NB4 (cell line): ENCODE measurements around the gene RBM20.

Source experiments
- DNase-seq: peaks from one replicate; pipeline ENCODE4 v3.0.0; 2010; ENCODE audit warnings: low read depth
- H3K4me3 ChIP-seq: one replicate; pipeline ENCODE4 v1.5.1; 2011; ENCODE audit warnings: mild to moderate bottlenecking, low read depth, low read length, moderate library complexity
- MYC ChIP-seq: IDR thresholded peaks from 2 replicates; pipeline ENCODE4 v1.6.1; 2011; ENCODE audit warnings: low read depth, low read length
- POLR2A ChIP-seq: IDR thresholded peaks from 2 replicates; pipeline ENCODE4 v1.6.1; 2011; ENCODE audit warnings: mild to moderate bottlenecking; ENCODE audit not compliant: insufficient read length; ENCODE audit errors: extremely low read depth
- TF ChIP-seq, protein P1 (sequence below): IDR thresholded peaks from 2 replicates; pipeline ENCODE4 v1.6.1; 2011; ENCODE audit warnings: low read depth, low read length
- TF ChIP-seq, protein P2 (sequence below): IDR thresholded peaks from one replicate; pipeline ENCODE4 v1.5.1; 2012; ENCODE audit warnings: low read depth, low read length

The RBM20 gene

DNA sequence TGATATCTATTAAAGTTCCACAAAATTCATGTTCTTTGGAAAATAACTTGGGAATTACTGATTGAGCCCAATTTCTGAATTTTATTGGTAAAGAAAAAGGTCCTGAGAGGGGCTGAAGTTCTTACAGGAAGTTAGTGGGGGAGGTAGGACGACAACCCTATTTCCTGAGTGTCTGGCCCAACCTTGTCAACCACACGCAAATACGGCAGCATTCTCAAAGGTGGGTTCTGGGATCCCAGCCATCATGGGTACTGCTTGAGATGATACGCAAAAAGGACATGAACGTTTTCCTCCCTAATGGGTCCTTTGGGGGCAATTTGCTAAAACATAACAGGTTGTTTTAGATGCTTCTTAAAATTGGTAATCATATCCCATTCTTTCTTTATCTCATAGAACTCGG is 224.8 kb downstream of the RBM20 start:
- peak; percentile 66 for DNase-seq
- H3K4me3 ChIP-seq = no peak overlapping the region
- TF ChIP-seq, protein P1, sequence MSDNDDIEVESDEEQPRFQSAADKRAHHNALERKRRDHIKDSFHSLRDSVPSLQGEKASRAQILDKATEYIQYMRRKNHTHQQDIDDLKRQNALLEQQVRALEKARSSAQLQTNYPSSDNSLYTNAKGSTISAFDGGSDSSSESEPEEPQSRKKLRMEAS = no peak
- TF ChIP-seq POLR2A (no peak), MYC (no peak)
- TF ChIP-seq, protein P2, sequence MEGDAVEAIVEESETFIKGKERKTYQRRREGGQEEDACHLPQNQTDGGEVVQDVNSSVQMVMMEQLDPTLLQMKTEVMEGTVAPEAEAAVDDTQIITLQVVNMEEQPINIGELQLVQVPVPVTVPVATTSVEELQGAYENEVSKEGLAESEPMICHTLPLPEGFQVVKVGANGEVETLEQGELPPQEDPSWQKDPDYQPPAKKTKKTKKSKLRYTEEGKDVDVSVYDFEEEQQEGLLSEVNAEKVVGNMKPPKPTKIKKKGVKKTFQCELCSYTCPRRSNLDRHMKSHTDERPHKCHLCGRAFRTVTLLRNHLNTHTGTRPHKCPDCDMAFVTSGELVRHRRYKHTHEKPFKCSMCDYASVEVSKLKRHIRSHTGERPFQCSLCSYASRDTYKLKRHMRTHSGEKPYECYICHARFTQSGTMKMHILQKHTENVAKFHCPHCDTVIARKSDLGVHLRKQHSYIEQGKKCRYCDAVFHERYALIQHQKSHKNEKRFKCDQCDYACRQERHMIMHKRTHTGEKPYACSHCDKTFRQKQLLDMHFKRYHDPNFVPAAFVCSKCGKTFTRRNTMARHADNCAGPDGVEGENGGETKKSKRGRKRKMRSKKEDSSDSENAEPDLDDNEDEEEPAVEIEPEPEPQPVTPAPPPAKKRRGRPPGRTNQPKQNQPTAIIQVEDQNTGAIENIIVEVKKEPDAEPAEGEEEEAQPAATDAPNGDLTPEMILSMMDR = no peak

DNA sequence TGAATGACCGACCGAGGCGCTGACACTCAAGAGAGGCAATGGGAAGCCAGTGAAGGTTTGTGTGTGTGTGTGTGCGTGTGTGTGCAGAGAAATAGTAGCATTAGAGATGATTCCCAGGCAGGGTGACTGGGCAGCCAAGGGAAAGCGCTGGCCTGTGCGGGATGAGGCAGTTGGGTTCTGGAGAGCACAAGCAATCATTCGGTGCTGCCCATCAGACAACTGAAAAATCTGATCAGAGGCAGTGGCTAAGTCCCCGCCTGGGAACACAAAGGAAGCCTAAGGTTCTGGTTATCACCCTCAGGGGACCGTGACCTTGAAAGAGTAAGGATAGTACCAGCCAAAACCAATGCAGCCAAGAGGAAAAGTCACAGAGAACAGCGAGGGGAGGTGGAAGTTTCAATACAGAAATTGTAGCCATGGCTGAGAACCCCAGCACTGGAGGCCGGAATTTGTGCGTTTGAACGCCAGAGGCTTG is 226.7 kb downstream of the RBM20 start:
- H3K4me3 ChIP-seq = peak overlapping the region; percentile 95
- DNase-seq = peak; percentile 62
- no peak for TF ChIP-seq POLR2A

DNA sequence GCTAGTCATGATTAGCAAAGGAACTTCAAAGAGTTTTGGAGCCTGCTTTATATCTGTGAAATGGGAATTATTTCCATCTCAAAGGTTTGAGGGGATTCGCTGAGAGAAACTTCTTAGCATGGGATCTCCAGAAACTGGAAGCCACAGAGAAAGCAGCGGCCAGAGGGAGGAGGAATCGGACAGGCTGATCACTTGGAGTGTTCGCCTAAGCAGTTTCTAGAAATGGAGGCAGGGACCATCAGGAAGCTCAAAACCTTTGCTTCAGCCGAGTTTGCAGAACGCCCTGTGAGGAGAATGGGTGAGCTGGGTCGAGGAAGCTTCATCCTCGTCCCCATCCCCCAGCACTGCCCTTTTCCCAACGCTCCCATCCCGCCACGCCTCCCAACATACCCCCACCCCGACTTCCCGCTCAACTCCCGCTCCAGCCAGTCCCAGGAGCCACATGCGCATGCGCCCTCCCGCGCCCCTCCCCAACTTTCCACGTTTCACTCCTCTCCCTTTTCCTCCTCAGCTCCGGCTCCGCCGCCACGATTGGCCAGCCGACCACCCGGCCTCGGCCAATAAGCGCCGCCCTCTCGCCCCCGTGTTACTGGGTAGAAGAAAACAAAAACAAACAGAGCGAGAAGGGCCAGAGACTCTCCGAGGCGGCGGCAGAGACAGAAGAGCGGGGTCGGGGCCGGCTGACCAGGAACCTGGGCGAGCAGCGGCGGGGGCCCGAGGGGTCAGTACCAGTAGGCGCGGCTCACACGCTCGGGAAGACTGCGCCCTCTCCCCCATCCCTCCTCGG is 227.4 kb downstream of the RBM20 start, which contains the start of gene PDCD4:
Gene PDCD4, plus strand, starts transcription at position 631 of the 787 bp plus-strand sequence. CDS start 4,100 bp downstream, outside the sequence.
- DNase-seq = peak; percentile 98
- TF ChIP-seq POLR2A = peak; percentile 94
- TF ChIP-seq, protein P1 = peak; percentile 76
- TF ChIP-seq, protein P2 = no peak
- peak; percentile 43; the same call in 1 of the 2 replicates for TF ChIP-seq MYC
- H3K4me3 ChIP-seq = peak within 1 kb of the TSS; percentile 95

DNA sequence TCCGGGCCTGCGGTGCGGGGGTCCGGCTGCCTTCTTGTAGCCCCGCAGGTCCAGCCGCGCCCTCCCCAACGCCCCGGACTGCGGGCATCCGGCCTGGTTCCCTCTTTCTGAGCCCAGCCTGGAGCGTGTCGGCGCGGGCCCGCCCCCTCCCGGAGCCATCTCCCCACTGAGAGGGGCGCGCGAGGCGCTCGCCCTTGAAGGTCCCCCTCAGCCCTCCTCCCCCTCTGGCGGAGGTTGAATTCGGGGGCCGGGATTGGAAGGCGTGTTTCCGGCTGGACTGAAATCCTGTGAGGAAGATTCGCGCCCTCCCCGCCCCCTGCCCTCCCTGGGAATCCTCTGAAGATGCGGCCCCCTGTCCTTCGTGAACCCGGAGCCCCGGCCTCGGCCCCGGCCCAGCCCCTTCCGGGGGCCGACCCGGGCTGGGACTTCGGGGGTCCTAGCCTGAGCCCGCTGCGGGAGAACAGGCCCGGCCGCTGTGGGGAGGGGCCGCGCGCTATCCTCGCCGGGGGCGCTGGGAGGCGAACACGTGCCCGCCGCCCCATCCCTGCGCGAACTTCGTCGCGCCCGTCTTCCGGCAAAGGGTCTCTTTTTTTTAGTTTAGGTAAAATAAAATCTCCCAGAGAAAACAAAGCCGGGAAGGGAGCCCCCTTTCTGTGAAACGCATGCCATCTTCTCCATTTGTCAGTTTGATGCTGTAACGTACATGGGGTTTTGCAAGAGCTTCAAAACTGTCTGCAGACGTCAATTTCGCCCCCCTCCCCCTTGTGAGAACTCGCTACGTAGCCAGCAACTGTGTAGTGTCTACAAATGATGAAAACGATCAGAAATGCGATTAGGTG is 228.2 kb downstream of the RBM20 start:
- H3K4me3 ChIP-seq = peak overlapping the region; percentile 95
- TF ChIP-seq, protein P2 = peak; percentile 0
- TF ChIP-seq POLR2A (peak; percentile 17), MYC (peak; percentile 85; the same call in 1 of the 2 replicates)
- TF ChIP-seq, protein P1 = peak; percentile 87
- peak; percentile 95 for DNase-seq

DNA sequence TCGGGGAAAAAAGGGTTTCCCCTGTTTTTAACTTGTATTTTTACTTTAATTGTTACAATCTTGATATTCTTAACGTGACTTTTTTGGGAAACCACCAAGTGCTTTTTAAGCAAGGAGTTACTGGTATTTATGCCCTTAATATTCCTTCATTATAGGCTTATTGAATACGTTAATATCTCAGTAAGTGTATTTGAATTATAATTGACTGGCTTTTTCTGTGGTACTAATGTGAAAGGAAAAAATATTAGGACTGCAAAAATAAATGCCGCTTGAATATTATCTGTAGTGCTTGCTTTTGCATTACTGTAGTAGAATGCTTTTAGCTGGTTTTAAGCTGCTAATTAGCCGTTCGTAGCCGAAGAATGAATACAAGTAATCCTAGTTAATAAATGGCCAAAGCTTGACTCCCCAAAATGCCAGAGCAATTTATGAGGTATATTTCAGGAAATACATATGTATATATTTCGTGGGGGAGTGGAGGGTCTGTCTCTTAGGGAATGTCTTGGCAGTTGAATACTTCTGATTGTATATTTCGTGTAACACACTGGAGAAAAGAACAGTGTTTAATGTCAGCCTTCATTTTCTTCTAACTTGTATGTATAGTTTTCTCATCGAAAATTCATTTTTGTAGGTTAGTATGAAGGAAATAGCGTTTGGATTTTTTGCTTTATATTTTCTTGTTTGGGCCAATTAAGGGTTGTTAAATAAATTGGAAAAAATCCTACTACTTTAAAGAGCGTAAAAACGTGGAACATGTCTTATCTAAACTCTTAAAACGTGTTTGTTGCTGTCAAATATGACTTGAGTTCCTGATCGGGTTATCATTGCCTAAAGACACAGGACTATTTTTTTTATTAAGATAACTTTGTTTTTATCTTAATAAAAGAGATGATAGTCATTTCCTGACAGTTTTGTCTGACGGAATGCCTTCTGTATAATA is 229.1 kb downstream of the RBM20 start:
- H3K4me3 ChIP-seq = peak overlapping the region; percentile 95
- TF ChIP-seq POLR2A (no peak), MYC (no peak)
- TF ChIP-seq, protein P2 = no peak
- TF ChIP-seq, protein P1 = peak; percentile 28; the same call in 1 of the 2 replicates
- peak; percentile 39 for DNase-seq
